Endothelial cell (in vitro differentiated cells): Measurements from ENCODE around the gene MACC1. TPM values are rescaled to one million over a fixed set of nuclear protein-coding genes. Genes with fewer than 3 reads are reported as not detected.

Experiments
- DNase-seq: peaks from one replicate; pipeline ENCODE4 v3.0.0; 2021; ENCODE audit warnings: low spot score
- H3K27ac Mint-ChIP-seq: one replicate; pipeline ENCODE4 v1.8.0; 2021; ENCODE audit warnings: mixed read lengths, inconsistent platforms; ENCODE audit not compliant: unreplicated experiment
- H3K27me3 Mint-ChIP-seq: one replicate; pipeline ENCODE4 v1.8.0; 2021; ENCODE audit warnings: mild to moderate bottlenecking, moderate library complexity, mixed read lengths, inconsistent platforms; ENCODE audit not compliant: unreplicated experiment
- H3K36me3 Mint-ChIP-seq: one replicate; pipeline ENCODE4 v1.8.0; 2021; ENCODE audit warnings: mild to moderate bottlenecking, low read depth, mixed read lengths, inconsistent platforms; ENCODE audit not compliant: unreplicated experiment
- H3K4me1 Mint-ChIP-seq: one replicate; pipeline ENCODE4 v1.8.0; 2021; ENCODE audit warnings: mild to moderate bottlenecking, mixed read lengths, inconsistent platforms; ENCODE audit not compliant: unreplicated experiment
- H3K4me3 Mint-ChIP-seq: one replicate; pipeline ENCODE4 v1.8.0; 2021; ENCODE audit warnings: mild to moderate bottlenecking, mixed read lengths, inconsistent platforms; ENCODE audit not compliant: unreplicated experiment
- H3K9me3 Mint-ChIP-seq: one replicate; pipeline ENCODE4 v1.8.0; 2021; ENCODE audit warnings: mixed read lengths, inconsistent platforms; ENCODE audit not compliant: unreplicated experiment
- CTCF ChIP-seq: fragments of 200-600 bp; sonication (generic); IDR thresholded peaks from one replicate; pipeline ENCODE4 v1.5.0; 2021; ENCODE audit warnings: antibody characterized with exemption; ENCODE audit not compliant: unreplicated experiment
- total RNA-seq: library from RNA; stranded (reverse); fragmentation: NEBNext Ultra II Directional; extraction: Animal tissue kit (Norgen Biotek cat#: 25700); gene quantifications from one replicate; pipeline ENCODE4 v1.2.1, GENCODE V29; 2021; ENCODE audit not compliant: unreplicated experiment

MACC1 gene
- total RNA-seq, 1 donor from 2014 or later, result 0.69 TPM

DNA sequence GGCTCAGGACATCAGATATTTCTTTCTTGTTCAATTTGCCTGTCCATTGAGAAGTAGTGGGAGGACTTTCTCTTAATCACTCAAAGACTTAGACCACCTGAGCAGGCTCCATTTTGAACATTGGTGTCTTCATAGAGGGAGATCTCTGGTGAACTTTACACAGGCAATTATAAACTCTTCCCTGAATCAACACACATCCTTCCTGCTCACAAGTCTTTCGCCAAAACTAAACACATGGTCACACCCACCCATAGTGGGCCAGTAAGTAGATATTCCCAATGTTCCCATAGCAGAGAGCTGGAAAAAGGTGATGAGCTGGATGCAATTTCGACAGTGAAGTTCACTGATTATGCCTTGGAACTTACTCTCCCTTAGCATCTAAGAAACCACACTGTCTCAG is 8.2 kb upstream of the MACC1 start:
- Mint-ChIP-seq H3K27me3 (peaks cover 3% of the 10 kb centered on the region), H3K36me3 (no peaks in the 10 kb centered on the region)
- TF ChIP-seq CTCF, result no peak

DNA sequence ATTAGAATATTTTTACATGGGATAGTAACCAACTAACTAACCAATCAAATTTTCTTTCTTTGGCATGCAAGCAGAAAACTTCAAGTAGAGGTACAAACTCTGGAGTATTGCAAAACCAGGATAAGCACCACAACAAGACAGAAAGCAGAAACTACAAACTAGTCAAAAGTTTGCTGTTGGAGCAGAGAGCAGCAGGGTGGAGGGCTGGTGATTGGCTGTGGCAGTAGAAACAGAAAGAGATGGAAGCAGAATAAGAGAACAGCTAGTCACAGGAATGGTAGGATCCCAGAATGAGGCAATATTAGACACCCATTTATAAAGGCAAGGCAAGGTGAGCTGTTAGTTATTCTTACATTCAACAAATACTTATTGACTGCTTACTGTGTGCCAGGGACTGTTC is 6.8 kb upstream of the MACC1 start:
- Mint-ChIP-seq H3K9me3 (no peaks in the 10 kb centered on the region), H3K27ac (no peak overlapping the region), H3K27me3 (peaks cover 3% of the 10 kb centered on the region), H3K4me3 (no peak overlapping the region), H3K4me1 (peaks cover 11% of the 10 kb centered on the region), H3K36me3 (no peaks in the 10 kb centered on the region)
- no peak for DNase-seq
- TF ChIP-seq CTCF, result no peak

More for the DNA sequence above, 8.2 kb upstream of the MACC1 start:
- H3K9me3 Mint-ChIP-seq, result no peaks in the 10 kb centered on the region
- H3K27ac Mint-ChIP-seq, result no peak overlapping the region
- no peak for DNase-seq
- H3K4me1 Mint-ChIP-seq, result peaks cover 4% of the 10 kb centered on the region
- H3K4me3 Mint-ChIP-seq, result no peak overlapping the region

- H3K27me3 Mint-ChIP-seq, result peaks cover 3% of the 10 kb centered on the region
- no peak overlapping the region for H3K27ac Mint-ChIP-seq
- no peak overlapping the region for H3K4me3 Mint-ChIP-seq
- DNase-seq, result no peak
- no peaks in the 10 kb centered on the region for H3K36me3 Mint-ChIP-seq
- H3K4me1 Mint-ChIP-seq, result peaks cover 11% of the 10 kb centered on the region
- no peak for TF ChIP-seq CTCF
- H3K9me3 Mint-ChIP-seq, result no peaks in the 10 kb centered on the region
Observed at GRCh38 chr7:20223356-20223755, 6.2 kb upstream of the MACC1 start.

- Mint-ChIP-seq H3K4me1 (peaks cover 11% of the 10 kb centered on the region), H3K36me3 (no peaks in the 10 kb centered on the region), H3K9me3 (no peaks in the 10 kb centered on the region), H3K27me3 (peaks cover 3% of the 10 kb centered on the region), H3K4me3 (no peak overlapping the region), H3K27ac (no peak overlapping the region)
- DNase-seq, result no peak
- TF ChIP-seq CTCF, result no peak
Observed at GRCh38 chr7:20222219-20222828, 5.1 kb upstream of the MACC1 start.

- peaks cover 11% of the 10 kb centered on the region for H3K4me1 Mint-ChIP-seq
Observed at GRCh38 chr7:20220921-20221547, 3.9 kb upstream of the MACC1 start.

More at GRCh38 chr7:20220921-20221547, 3.9 kb upstream of the MACC1 start:
- Mint-ChIP-seq H3K27me3 (peaks cover 3% of the 10 kb centered on the region), H3K4me3 (no peak overlapping the region), H3K9me3 (no peaks in the 10 kb centered on the region), H3K36me3 (no peaks in the 10 kb centered on the region), H3K27ac (peak overlapping the region; percentile 78)
- no peak for TF ChIP-seq CTCF
- no peak for DNase-seq
